ENCODE data around the gene FABP7. TPM values are rescaled to one million over a fixed set of nuclear protein-coding genes. Genes with fewer than 3 reads are reported as not detected.

The FABP7 gene
- total RNA-seq, 1 donor from 2014 or later = not detected

- TF ChIP-seq CTCF (IDR thresholded peaks at IDR 0.05) = no peak
- no peaks in the 10 kb centered on the region for H3K9me3 ChIP-seq
- H3K4me1 ChIP-seq = no peaks in the 10 kb centered on the region
- H3K27ac ChIP-seq = no peak overlapping the region
- DNase-seq (no peak), ATAC-seq (no peak)
- H3K27me3 ChIP-seq = no peaks in the 10 kb centered on the region
- no peaks in the 10 kb centered on the region for H3K36me3 ChIP-seq
- intact Hi-C loops (cut with DNase I) = no loop called here
- H3K4me3 ChIP-seq = no peak overlapping the region
Observed at GRCh38 chr6:122760330-122760729, 19.2 kb upstream of the FABP7 start.

- H3K4me3 ChIP-seq = no peak overlapping the region
- intact Hi-C loops (cut with DNase I) = no loop called here
Observed at GRCh38 chr6:122766256-122766655, 13.3 kb upstream of the FABP7 start.

GRCh38 chr6:122770835-122771601, 8.5 kb upstream of the FABP7 start:
- H3K4me3 ChIP-seq = no peak overlapping the region
- DNase-seq = no peak
- peaks cover 4% of the 10 kb centered on the region for H3K4me1 ChIP-seq
- no peaks in the 10 kb centered on the region for H3K9me3 ChIP-seq
- no peaks in the 10 kb centered on the region for H3K36me3 ChIP-seq
- intact Hi-C loops (cut with DNase I) = no loop called here
- peak; percentile 70 for ATAC-seq
- H3K27ac ChIP-seq = no peak overlapping the region
- H3K27me3 ChIP-seq = no peaks in the 10 kb centered on the region
- no peak for TF ChIP-seq CTCF (IDR thresholded peaks at IDR 0.05)

More at GRCh38 chr6:122766256-122766655, 13.3 kb upstream of the FABP7 start:
- no peak for TF ChIP-seq CTCF (IDR thresholded peaks at IDR 0.05)
- H3K27ac ChIP-seq = no peak overlapping the region
- peaks cover 3% of the 10 kb centered on the region for H3K4me1 ChIP-seq
- H3K36me3 ChIP-seq = no peaks in the 10 kb centered on the region
- DNase-seq (no peak), ATAC-seq (no peak)
- H3K27me3 ChIP-seq = no peaks in the 10 kb centered on the region
- no peaks in the 10 kb centered on the region for H3K9me3 ChIP-seq

GRCh38 chr6:122772724-122773415, 6.6 kb upstream of the FABP7 start:
- TF ChIP-seq CTCF (IDR thresholded peaks at IDR 0.05) = no peak
- intact Hi-C loops (cut with DNase I) = no loop called here
- ATAC-seq (no peak), DNase-seq (no peak)
- H3K4me3 ChIP-seq = no peak overlapping the region
- H3K4me1 ChIP-seq = peaks cover 4% of the 10 kb centered on the region
- no peaks in the 10 kb centered on the region for H3K9me3 ChIP-seq
- H3K27me3 ChIP-seq = no peaks in the 10 kb centered on the region
- no peaks in the 10 kb centered on the region for H3K36me3 ChIP-seq
- no peak overlapping the region for H3K27ac ChIP-seq

- DNase-seq = no peak
- Histone ChIP-seq H3K4me1 (peaks cover 4% of the 10 kb centered on the region), H3K9me3 (no peaks in the 10 kb centered on the region), H3K27ac (no peak overlapping the region), H3K36me3 (no peaks in the 10 kb centered on the region), H3K4me3 (no peak overlapping the region), H3K27me3 (no peaks in the 10 kb centered on the region)
- ATAC-seq = no peak
- no peak for TF ChIP-seq CTCF (IDR thresholded peaks at IDR 0.05)
- intact Hi-C loops (cut with DNase I) = no loop called here
Observed at GRCh38 chr6:122775975-122776374, 3.5 kb upstream of the FABP7 start.

All from upper lobe of right lung (tissue), 1 donor.